Gastroesophageal sphincter (tissue), 4 donors: Measurements from ENCODE around the gene KRT72. TPM values are rescaled to one million over a fixed set of nuclear protein-coding genes. Genes with fewer than 3 reads are reported as not detected.
"Not testable (repeated sequence)": the region's sequence is repeated elsewhere in the genome, so short reads cannot be mapped to it uniquely, and the experiment has no call there.

ENCODE experiments used
- ATAC-seq: fragments of 150-250 bp; one replicate; pipeline ENCODE4 v1.9.1; 2016; ENCODE audit warnings: mild to moderate bottlenecking, moderate library complexity
- H3K27ac ChIP-seq, 4 donors: fragments of 200-600 bp; sonication (generic) in 3 of 4; 1 replicate in 3 of 4; 2 replicates in 1 of 4; pipeline ENCODE4 v1.5.1; 2016 to 2019
- H3K27me3 ChIP-seq: fragments of 200-600 bp; sonication (generic); one replicate; pipeline ENCODE4 v1.5.1; 2019
- H3K36me3 ChIP-seq, 2 donors: fragments of 200-600 bp; sonication (generic); one replicate each; pipeline ENCODE4 v1.5.1; 2019; ENCODE audit warnings: control low read depth in 1 of 2
- H3K4me1 ChIP-seq, 3 donors: fragments of 200-600 bp; sonication (generic); 1 replicate in 2 of 3; 2 replicates in 1 of 3; pipeline ENCODE4 v1.5.1; 2016 to 2019; ENCODE audit warnings: control low read depth in 2 of 3
- H3K4me3 ChIP-seq, 2 donors: fragments of 200-600 bp; sonication (generic); one replicate each; pipeline ENCODE4 v1.5.1; 2019; ENCODE audit warnings: mild to moderate bottlenecking in 1 of 2, moderate library complexity in 1 of 2
- H3K9me3 ChIP-seq, 3 donors: fragments of 200-600 bp; sonication (generic); one replicate each; pipeline ENCODE4 v1.5.1; 2017 to 2019; ENCODE audit warnings: control low read depth in 2 of 3
- CTCF ChIP-seq, 4 experiments: fragments of 200-600 bp in 2 of 4; fragments of 450-650 bp in 2 of 4; sonication (generic) in 1 of 4; IDR thresholded peaks; one replicate each; pipeline ENCODE4 v1.5.1; 2017 to 2019; ENCODE audit warnings: antibody characterized with exemption in 4 of 4, mild to moderate bottlenecking in 2 of 4, moderate library complexity in 2 of 4
- EP300 ChIP-seq: sonication (generic); formaldehyde crosslinking; IDR thresholded peaks from one replicate; pipeline ENCODE4 v1.6.1; 2017; ENCODE audit warnings: antibody characterized with exemption, mild to moderate bottlenecking
- POLR2A ChIP-seq, 2 donors: fragments of 450-650 bp; IDR thresholded peaks; one replicate each; pipeline ENCODE4 v1.6.1; 2017; ENCODE audit warnings: antibody characterized with exemption in 2 of 2, mild to moderate bottlenecking in 2 of 2, moderate library complexity in 1 of 2
- POLR2AphosphoS5 ChIP-seq: sonication (generic); formaldehyde crosslinking; IDR thresholded peaks from one replicate; pipeline ENCODE4 v1.6.1; 2017; ENCODE audit warnings: antibody characterized with exemption
- WGBS, 2 donors: methylation state at CpG; one replicate each; pipeline ENCODE4 v1.1.5; 2018; ENCODE audit warnings: low coverage in 1 of 2; 5-methylcytosine and 5-hydroxymethylcytosine counted together
- total RNA-seq, 4 donors: library from RNA; depleted of rRNA; stranded (reverse); fragments of >200 nt; gene quantifications; one replicate each; pipeline ENCODE4 v1.1.0, GENCODE V29; 2016

KRT72 gene
- total RNA-seq, 4 donors from 2014 or later = not detected

GRCh38 chr12:52600071-52600470, 1.2 kb downstream of the KRT72 start:
- Histone ChIP-seq H3K4me3 (no peak overlapping the region), H3K9me3 (no peaks in the 10 kb centered on the region), H3K4me1 (no peaks in the 10 kb centered on the region), H3K27ac (no peak overlapping the region), H3K27me3 (peaks cover 51% of the 10 kb centered on the region), H3K36me3 (no peaks in the 10 kb centered on the region)
- ATAC-seq = no peak
- 53 to 63% methylated on average over 1 to 2 of the region's 2 CpGs for WGBS, 2 donors
- TF ChIP-seq EP300 (no peak), CTCF (IDR thresholded peaks at IDR 0.05) (no peak), POLR2AphosphoS5 (no peak), POLR2A (IDR thresholded peaks at IDR 0.05) (no peak)

GRCh38 chr12:52598966-52599365, 2.3 kb downstream of the KRT72 start:
- Histone ChIP-seq H3K4me1 (no peaks in the 10 kb centered on the region), H3K4me3 (no peak overlapping the region), H3K36me3 (no peaks in the 10 kb centered on the region), H3K27ac (no peak overlapping the region), H3K9me3 (peaks cover 0 to 3% (median 0%) of the 10 kb centered on the region in 3 donors), H3K27me3 (peaks cover 46% of the 10 kb centered on the region)
- TF ChIP-seq POLR2AphosphoS5 (no peak), CTCF (IDR thresholded peaks at IDR 0.05) (no peak), POLR2A (IDR thresholded peaks at IDR 0.05) (no peak), EP300 (no peak)
- ATAC-seq = no peak
- 80 to 91% methylated on average over 1 to 3 of the region's 5 CpGs for WGBS, 2 donors

GRCh38 chr12:52594237-52594636, 7.0 kb downstream of the KRT72 start:
- H3K27ac ChIP-seq, H3K36me3 ChIP-seq, H3K4me1 ChIP-seq, H3K9me3 ChIP-seq, H3K4me3 ChIP-seq, ATAC-seq: not testable (repeated sequence)
- peaks cover 22% of the 10 kb centered on the region for H3K27me3 ChIP-seq
- WGBS, 2 donors = 83 to 89% methylated on average over 2 to 3 of the region's 4 CpGs

- Histone ChIP-seq H3K27ac (no peak overlapping the region), H3K36me3 (no peaks in the 10 kb centered on the region), H3K27me3 (peaks cover 17% of the 10 kb centered on the region), H3K9me3 (peaks cover 0 to 4% (median 0%) of the 10 kb centered on the region in 3 donors), H3K4me3 (no peak overlapping the region), H3K4me1 (no peaks in the 10 kb centered on the region)
- TF ChIP-seq EP300 = no peak
- 69 to 86% methylated on average over 3 to 4 of the region's 11 CpGs for WGBS, 2 donors
- no peak for ATAC-seq
Observed at GRCh38 chr12:52591521-52591920, 9.7 kb downstream of the KRT72 start.

- H3K27ac ChIP-seq = no peak overlapping the region
- peaks cover 17% of the 10 kb centered on the region for H3K27me3 ChIP-seq
- no peaks in the 10 kb centered on the region for H3K36me3 ChIP-seq
- ATAC-seq = no peak
- WGBS, 2 donors = 92 to 100% methylated on average over 1 to 6 of the region's 6 CpGs
- H3K9me3 ChIP-seq = peaks cover 0 to 4% (median 0%) of the 10 kb centered on the region in 3 donors
- no peak for TF ChIP-seq POLR2AphosphoS5
- no peak for TF ChIP-seq EP300
- TF ChIP-seq CTCF (IDR thresholded peaks at IDR 0.05) = no peak
- no peak for TF ChIP-seq POLR2A (IDR thresholded peaks at IDR 0.05)
- no peaks in the 10 kb centered on the region for H3K4me1 ChIP-seq
- no peak overlapping the region for H3K4me3 ChIP-seq
Observed at GRCh38 chr12:52590021-52590420, 11.2 kb downstream of the KRT72 start.

GRCh38 chr12:52587563-52587962, 13.7 kb downstream of the KRT72 start:
- Histone ChIP-seq H3K9me3 (no peaks in the 10 kb centered on the region), H3K4me1 (no peaks in the 10 kb centered on the region), H3K27ac (no peak overlapping the region), H3K4me3 (no peak overlapping the region), H3K27me3 (peaks cover 10% of the 10 kb centered on the region), H3K36me3 (no peaks in the 10 kb centered on the region)
- 40% methylated on average over 1 of the region's 17 CpGs; no CpG with 5 or more reads in 1 of the 2 donors for WGBS, 2 donors
- TF ChIP-seq EP300 (no peak), POLR2AphosphoS5 (no peak), POLR2A (IDR thresholded peaks at IDR 0.05) (no peak), CTCF (IDR thresholded peaks at IDR 0.05) (no peak)
- ATAC-seq = no peak
